GM19043 (cell line): ENCODE results near the gene TIAM1.
A peak's percentile ranks its signal among the peaks of the same experiment; 100 is the strongest.

Source experiments
- ATAC-seq: cut with Tn5 transposase; IDR thresholded peaks from one replicate; pipeline ENCODE4 v1.9.1; 2021; ENCODE audit warnings: low read depth; ENCODE audit not compliant: unreplicated experiment

Gene TIAM1

DNA sequence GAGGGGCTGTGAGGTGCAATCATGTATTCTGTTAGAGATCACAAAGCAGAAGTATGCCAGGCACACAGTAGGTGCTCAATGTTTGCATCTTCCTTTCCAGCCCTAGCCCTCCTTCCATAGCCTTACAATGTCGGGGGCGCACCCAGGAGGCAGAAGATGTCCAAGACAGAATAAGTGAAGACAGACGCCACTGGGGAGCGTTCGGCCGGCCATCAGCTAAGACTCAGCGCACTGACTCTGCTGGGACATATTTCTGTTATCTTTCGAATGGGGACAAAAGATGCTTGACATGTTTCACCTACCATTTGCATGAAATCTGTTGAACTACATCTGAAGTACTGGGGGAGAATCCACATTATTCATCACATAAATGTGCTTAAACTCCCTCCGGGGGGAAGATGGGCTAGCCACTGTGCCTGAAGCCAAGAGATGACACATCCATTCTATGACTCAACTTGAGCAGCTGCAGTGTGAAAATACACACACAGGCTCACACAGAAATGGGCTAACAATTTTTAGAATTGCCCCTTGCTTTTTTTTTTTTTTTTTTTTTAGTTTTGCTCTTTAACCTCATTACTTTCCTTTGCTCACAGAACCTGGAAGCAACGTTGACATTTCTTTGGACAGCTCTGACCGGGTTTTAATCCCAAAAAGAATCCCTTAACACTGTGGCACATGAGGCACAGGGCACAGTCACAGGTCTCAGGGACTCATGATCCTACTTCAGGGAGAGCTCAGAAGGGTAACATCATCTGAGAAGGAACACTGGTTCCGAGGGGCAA, 7.9 kb downstream of the TIAM1 start:
- ATAC-seq = no peak

DNA sequence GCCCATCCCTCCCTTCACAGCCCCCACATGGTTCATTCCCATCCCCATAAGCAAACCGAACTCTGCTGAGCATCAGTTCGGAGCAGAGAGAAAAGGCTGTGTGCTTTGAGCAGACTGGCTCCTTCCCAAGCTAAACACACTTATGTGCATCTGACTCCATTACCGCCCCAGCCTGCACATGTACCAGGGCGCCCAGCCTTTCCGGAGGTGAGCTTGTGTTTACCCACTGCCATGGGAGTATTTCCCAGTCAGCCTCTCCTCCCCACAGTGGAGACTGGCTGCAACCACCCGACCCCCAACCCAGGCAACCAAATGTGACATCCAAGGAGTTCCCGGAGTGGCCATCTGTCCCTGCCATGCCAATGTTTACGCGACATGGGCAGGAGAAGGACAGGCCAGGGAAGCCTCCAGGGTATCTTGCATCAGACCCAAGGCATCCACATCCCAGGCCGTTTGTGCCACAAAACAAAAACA, 9.4 kb downstream of the TIAM1 start:
- no peak for ATAC-seq

GRCh38 chr21:31332525-31332924, 11.5 kb downstream of the TIAM1 start:
- no peak for ATAC-seq

- ATAC-seq = no peak
Measured at GRCh38 chr21:31331231-31331630, 12.8 kb downstream of the TIAM1 start.

GRCh38 chr21:31330144-31330483, 13.9 kb downstream of the TIAM1 start:
- ATAC-seq = no peak

GRCh38 chr21:31329456-31330143, 14.5 kb downstream of the TIAM1 start:
- ATAC-seq = no peak

GRCh38 chr21:31326522-31327242, 17.4 kb downstream of the TIAM1 start:
- peak; percentile 96 for ATAC-seq

GRCh38 chr21:31318971-31319370, 25.1 kb downstream of the TIAM1 start:
- no peak for ATAC-seq

DNA sequence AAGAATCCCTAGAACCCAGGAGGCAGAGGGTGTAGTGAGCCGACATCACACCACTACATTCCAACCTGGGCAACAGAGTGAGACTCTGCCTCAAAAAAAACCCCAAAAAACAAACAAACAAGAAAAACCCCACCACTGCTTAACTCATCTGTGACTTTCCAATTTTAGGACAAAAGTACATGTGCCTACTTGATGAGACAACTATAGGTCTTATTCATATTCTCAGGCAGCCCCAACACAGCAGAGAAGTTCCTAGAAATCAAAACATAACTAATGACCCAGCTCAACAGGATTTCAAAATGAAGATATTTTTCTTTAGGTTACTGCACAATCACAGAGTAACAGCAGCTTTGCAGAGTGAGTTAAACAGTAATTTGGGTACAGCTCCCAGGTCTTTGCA, 26.4 kb downstream of the TIAM1 start:
- ATAC-seq = no peak

- no peak for ATAC-seq
Measured at GRCh38 chr21:31316488-31317169, 27.4 kb downstream of the TIAM1 start.

GRCh38 chr21:31316072-31316471, 28.0 kb downstream of the TIAM1 start:
- no peak for ATAC-seq

DNA sequence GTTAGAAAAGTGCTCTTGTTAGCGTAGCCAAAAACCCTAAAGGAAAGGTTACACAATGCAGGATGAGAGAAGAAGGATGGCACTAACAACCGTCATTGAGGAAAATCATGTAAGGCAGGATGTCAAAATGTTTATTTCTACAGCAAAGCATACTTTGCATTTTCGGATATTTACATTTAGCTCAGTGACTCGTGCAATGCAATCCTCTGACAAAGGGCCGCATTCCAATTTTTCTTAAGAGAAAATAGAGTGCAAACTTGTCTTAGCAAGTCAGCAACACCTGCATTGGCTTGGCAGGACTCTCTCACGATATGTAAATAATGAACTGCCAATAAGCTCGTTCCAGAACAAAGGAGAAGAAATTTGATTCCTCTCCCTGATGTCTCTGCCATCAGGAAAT, 33.3 kb downstream of the TIAM1 start:
- no peak for ATAC-seq

DNA sequence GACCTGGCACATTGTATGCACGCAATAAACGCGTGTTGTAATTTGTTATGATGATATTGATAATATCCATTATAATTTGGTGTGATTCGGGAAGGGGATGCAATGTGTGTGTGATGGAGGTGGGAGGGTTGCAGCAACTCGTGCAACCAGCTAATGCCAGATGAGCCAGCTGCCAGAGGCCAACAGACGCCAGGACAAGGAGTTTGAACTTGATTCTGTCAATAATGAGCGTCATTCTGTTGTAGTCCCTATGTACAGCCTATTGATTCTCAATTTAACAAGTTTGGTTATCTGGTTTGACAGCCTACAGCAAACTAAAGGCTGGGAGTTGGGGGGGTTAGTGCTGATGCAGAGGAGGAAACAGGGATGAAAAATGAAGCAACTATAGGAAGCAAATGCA, 35.5 kb downstream of the TIAM1 start:
- ATAC-seq = no peak

- no peak for ATAC-seq
Measured at GRCh38 chr21:31305888-31306287, 38.2 kb downstream of the TIAM1 start.

DNA sequence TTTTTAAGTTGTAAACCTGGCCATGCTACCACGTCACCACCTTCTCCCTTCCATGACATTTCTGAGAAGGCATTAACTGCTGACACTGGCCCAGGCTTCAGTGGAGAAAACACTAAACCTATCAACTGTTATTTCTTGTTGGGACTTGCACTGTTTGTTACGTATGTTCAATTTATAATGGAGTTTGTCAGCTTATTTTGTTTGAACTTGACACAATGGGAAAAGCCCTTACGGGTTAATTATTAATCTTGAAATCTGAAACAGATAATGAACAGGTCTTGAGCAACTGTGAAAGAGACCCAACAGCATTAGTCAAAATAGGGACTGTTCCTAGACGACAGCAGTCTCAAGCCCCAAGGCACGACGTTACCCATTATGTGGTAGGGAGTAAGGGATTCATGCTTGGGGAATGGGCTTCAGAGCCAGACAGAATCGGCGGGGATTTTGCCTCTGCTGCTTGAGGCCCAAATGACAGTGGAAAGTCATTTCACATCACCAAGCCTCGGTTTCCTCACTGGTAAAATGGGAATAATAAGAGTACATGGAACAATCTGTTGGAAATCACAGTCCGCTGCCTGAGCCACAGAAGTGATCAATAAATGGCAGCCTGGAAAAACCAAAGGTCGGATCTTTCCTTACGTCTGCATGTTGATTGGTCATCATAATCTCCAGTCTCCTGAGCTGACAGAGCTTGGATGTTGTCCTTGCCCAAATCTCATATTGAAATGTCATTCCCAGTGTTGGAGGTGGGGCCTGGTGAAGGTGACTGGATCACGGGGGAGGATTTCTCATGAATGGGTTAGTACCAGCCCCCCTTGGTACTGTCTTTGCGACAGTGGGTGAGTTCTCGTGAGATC, 44.5 kb downstream of the TIAM1 start:
- no peak for ATAC-seq

DNA sequence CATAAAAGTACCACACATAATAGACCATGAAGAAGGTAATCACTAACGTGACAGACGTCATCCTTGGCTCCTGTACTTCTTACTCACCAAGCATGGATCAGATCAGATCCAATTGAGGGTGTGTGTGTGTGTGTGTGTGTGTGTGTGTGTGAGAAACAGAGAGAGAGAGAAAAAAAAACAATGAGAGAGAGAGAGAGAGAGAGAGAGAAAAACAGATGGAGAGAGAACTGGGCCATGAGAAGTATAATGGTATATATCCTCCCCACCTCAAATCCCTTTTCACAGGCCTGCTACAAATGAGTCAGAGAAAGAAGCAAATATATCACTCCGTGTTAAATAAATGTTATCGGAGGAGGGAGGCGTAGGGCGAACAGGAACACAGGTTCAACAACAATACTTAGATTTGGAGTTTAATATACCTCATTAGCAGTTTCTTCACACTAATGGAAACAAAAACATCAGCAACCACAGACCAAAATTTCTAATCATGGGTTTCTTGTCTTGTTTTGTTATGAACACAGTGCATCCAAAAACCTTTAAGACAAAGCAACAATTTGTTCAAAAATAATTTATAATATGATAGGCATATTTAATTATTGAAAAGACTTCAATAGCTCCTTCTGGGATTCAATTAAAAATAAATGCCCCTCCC, 45.3 kb downstream of the TIAM1 start:
- ATAC-seq = no peak

DNA sequence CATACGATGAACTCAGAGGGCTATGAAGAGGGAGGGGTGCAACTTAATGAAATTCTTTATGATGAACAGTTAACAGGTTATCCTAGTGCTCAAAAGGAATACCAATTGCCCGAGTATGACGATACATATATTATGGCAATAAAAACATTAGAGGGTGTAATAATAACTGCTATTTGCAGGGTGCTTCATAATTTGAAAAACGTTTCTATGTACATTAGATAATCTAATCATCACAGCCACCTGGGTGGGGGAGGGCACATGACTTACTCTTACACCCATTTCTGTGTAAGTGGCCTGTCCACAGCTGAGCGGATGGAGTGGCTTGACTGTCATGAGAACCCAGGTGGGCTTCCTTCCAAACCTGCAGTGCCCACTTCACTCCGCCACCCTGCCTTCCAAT, 46.3 kb downstream of the TIAM1 start:
- ATAC-seq = no peak

GRCh38 chr21:31295676-31296075, 48.4 kb downstream of the TIAM1 start:
- ATAC-seq = no peak

DNA sequence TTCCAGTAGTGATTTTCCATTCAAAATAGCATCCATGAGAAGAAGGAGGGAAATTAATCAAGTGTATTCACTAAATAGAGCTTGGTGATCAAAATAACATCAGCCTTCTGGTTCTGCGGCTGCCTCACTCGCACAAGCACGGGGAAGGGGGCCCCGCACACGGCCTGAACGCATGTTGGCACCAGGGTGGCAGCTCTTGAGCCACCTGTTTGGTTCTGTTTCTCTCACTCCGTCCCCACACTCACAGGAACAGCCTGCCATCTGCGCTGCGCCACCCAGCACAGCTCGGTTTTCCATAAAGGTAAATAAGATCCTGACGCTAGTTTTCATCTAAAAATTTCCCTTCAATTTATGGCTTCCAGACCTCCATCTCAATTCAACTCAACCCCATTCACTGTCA, 49.4 kb downstream of the TIAM1 start:
- ATAC-seq = no peak

GRCh38 chr21:31293986-31294385, 50.1 kb downstream of the TIAM1 start:
- ATAC-seq = no peak
